ENCODE results near the gene IGFLR1. TPM values are rescaled to one million over a fixed set of nuclear protein-coding genes. Genes with fewer than 3 reads are reported as not detected.
A peak's percentile ranks its signal among the peaks of the same experiment; 100 is the strongest.

IGFLR1 gene
- polyA plus RNA-seq, 3 donors = 80.5 to 144 (median 119) TPM

DNA sequence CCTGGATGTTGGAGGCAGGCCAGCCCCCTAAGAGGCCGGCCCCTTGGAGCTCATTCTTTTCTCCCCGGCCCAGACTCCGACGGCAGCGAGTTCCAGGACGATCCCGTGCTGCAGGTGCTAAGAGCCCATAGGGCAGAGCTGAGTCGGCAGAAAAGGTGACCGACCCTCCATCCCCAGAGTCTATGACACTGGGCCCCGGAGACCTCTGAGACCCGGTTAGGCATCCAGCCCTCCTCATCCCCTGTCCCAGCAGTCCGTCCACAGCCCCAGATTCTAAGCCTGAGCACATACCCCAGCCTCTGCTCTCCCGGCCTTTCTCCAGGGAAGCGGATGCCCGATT is 25.8 kb upstream of the IGFLR1 start:
- intact Hi-C loops (cut with micrococcal nuclease) = no loop called here
- Histone ChIP-seq H3K4me3 (replicated peaks in 1 of 3; ENCODE audit: low read depth in 2 of 3, low read length in 3 of 3) (no peak overlapping the region), H3K9ac (ENCODE audit: insufficient read depth, low read length, poor library complexity, severe bottlenecking) (no peak overlapping the region), H3K79me2 (ENCODE audit: insufficient read depth, low read length) (no peaks in the 10 kb centered on the region), H3K4me2 (replicated peaks; ENCODE audit: extremely low read depth, low read length, poor library complexity, severe bottlenecking) (no peak overlapping the region), H3K9me3 (replicated peaks in 1 of 2; ENCODE audit: control insufficient read depth in 1 of 2, insufficient read depth in 1 of 2, low read length in 2 of 2) (no peaks in the 10 kb centered on the region), H2AFZ (ENCODE audit: insufficient read depth, low read depth, low read length, poor library complexity, severe bottlenecking) (no peak overlapping the region), H3K36me3 (replicated peaks in 1 of 2; ENCODE audit: control insufficient read depth in 1 of 2, insufficient read depth in 2 of 2, low read length in 2 of 2) (peaks cover 8 to 22% of the 10 kb centered on the region in 2 donors), H4K20me1 (ENCODE audit: insufficient read depth, low read length) (no peaks in the 10 kb centered on the region), H3K27me3 (ENCODE audit: control insufficient read depth in 2 of 2, insufficient read depth in 2 of 2, low read length in 2 of 2) (no peaks in the 10 kb centered on the region), H3K27ac (ENCODE audit: low read depth in 1 of 2, low read length in 2 of 2) (no peak overlapping the region), H3K4me1 (ENCODE audit: control insufficient read depth in 1 of 2, insufficient read depth in 2 of 2, low read length in 2 of 2) (no peaks in the 10 kb centered on the region)
- Mint-ChIP-seq H3K4me1 (no peaks in the 10 kb centered on the region), H3K27ac (no peak overlapping the region), H3K27me3 (ENCODE audit: low read depth in 3 of 3) (no peaks in the 10 kb centered on the region), H3K4me3 (no peak overlapping the region), H3K9me3 (peaks cover 0 to 2% (median 0%) of the 10 kb centered on the region in 7 donors), H3K36me3 (peaks cover 24 to 47% of the 10 kb centered on the region in 2 donors)
- no peak for DNase-seq
- TF ChIP-seq, protein P1, sequence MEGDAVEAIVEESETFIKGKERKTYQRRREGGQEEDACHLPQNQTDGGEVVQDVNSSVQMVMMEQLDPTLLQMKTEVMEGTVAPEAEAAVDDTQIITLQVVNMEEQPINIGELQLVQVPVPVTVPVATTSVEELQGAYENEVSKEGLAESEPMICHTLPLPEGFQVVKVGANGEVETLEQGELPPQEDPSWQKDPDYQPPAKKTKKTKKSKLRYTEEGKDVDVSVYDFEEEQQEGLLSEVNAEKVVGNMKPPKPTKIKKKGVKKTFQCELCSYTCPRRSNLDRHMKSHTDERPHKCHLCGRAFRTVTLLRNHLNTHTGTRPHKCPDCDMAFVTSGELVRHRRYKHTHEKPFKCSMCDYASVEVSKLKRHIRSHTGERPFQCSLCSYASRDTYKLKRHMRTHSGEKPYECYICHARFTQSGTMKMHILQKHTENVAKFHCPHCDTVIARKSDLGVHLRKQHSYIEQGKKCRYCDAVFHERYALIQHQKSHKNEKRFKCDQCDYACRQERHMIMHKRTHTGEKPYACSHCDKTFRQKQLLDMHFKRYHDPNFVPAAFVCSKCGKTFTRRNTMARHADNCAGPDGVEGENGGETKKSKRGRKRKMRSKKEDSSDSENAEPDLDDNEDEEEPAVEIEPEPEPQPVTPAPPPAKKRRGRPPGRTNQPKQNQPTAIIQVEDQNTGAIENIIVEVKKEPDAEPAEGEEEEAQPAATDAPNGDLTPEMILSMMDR (IDR thresholded peaks at IDR 0.05) = no peak
- WGBS (ENCODE audit: insufficient coverage) = 92% methylated on average over 12 of the region's 15 CpGs

DNA sequence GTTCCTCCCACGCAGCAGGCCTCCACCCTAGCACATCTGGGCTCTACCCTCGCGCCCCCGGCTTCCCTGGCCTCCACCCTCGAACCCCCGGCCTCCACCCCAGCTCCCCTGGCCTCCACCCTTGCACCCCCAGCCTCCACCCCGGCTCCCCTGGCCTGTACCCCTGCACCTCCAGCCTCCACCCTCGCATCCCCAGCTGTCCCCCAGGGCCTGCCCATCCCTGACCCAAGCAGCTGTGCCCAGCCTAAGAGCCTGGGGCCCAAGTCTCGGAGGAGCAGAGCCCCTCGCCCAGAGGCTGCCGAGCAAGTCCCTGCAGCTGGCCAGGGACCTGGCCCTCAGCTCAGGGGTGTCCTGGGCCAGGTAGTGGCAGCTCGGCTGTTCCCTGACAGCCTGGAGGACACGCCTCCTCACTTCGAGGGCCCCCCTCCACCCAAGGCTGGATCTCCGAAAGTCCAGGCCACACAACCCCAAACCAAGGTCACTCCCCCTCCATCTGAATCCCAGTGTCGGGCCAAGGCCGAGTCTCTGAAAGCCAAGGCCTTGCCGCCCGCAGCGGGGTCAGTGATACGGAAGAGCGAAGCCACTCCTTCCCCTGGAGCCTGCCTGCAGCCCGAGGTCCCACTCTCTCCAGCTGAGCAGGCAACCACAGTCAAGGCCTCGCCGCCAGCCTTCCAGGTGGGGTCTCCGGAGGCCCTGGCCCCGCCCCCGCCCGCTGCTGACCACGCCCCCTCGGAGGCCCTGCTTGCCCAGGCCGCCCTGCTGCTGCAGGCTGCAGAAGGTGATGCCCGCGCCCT is 25.2 kb upstream of the IGFLR1 start:
- Histone ChIP-seq H3K9ac (ENCODE audit: insufficient read depth, low read length, poor library complexity, severe bottlenecking) (no peak overlapping the region), H3K79me2 (ENCODE audit: insufficient read depth, low read length) (no peaks in the 10 kb centered on the region), H3K4me3 (replicated peaks in 1 of 3; ENCODE audit: low read depth in 2 of 3, low read length in 3 of 3) (no peak overlapping the region), H3K27me3 (ENCODE audit: control insufficient read depth in 2 of 2, insufficient read depth in 2 of 2, low read length in 2 of 2) (no peaks in the 10 kb centered on the region), H4K20me1 (ENCODE audit: insufficient read depth, low read length) (no peaks in the 10 kb centered on the region), H3K9me3 (replicated peaks in 1 of 2; ENCODE audit: control insufficient read depth in 1 of 2, insufficient read depth in 1 of 2, low read length in 2 of 2) (no peaks in the 10 kb centered on the region), H3K36me3 (replicated peaks in 1 of 2; ENCODE audit: control insufficient read depth in 1 of 2, insufficient read depth in 2 of 2, low read length in 2 of 2) (peaks cover 8 to 22% of the 10 kb centered on the region in 2 donors), H3K4me2 (replicated peaks; ENCODE audit: extremely low read depth, low read length, poor library complexity, severe bottlenecking) (no peak overlapping the region), H3K27ac (ENCODE audit: low read depth in 1 of 2, low read length in 2 of 2) (no peak overlapping the region), H2AFZ (ENCODE audit: insufficient read depth, low read depth, low read length, poor library complexity, severe bottlenecking) (no peak overlapping the region), H3K4me1 (ENCODE audit: control insufficient read depth in 1 of 2, insufficient read depth in 2 of 2, low read length in 2 of 2) (no peaks in the 10 kb centered on the region)
- Mint-ChIP-seq H3K4me3 (no peak overlapping the region), H3K27me3 (ENCODE audit: low read depth in 3 of 3) (no peaks in the 10 kb centered on the region), H3K36me3 (peaks cover 24 to 53% of the 10 kb centered on the region in 2 donors), H3K27ac (peak overlapping the region in 1 of 7 donors; percentile 10), H3K9me3 (peaks cover 0 to 2% (median 0%) of the 10 kb centered on the region in 7 donors), H3K4me1 (no peaks in the 10 kb centered on the region)
- TF ChIP-seq, protein P1 (IDR thresholded peaks at IDR 0.05) = no peak
- 79% methylated on average over 27 of the region's 34 CpGs for WGBS (ENCODE audit: insufficient coverage)
- intact Hi-C loops (cut with micrococcal nuclease) = no loop called here
- DNase-seq = no peak
